WTC11 (cell line): ENCODE data around the gene SYTL2. TPM values are rescaled to one million over a fixed set of nuclear protein-coding genes. Genes with fewer than 3 reads are reported as not detected.

Experiments used
- ATAC-seq: fragments of 200-7000 bp; cut with Tn5 transposase; 2 replicates; pipeline ENCODE4 v1.10.0; 2021; ENCODE audit warnings: mild to moderate bottlenecking, moderate library complexity
- CTCF ChIA-PET: fragments of 300-600 bp; sonication (Branson Sonifier 250); formaldehyde crosslinking; loops from one replicate; lab custom pipeline; 2021; ENCODE audit warnings: antibody characterized with exemption; lab: Charles Lee
- POLR2A ChIA-PET: fragments of 350-600 bp; sonication (Branson Sonifier 250); formaldehyde crosslinking; loops from one replicate; lab custom pipeline; 2021; ENCODE audit warnings: antibody characterized with exemption; lab: Charles Lee
- DNase-seq: peaks from one replicate; pipeline ENCODE4 v3.0.0; 2021; ENCODE audit warnings: low spot score
- H3K27ac Mint-ChIP-seq: 2 replicates; pipeline ENCODE4 v1.8.0; 2021; ENCODE audit warnings: mixed read lengths
- H3K27me3 Mint-ChIP-seq: 2 replicates; pipeline ENCODE4 v1.8.0; 2021; ENCODE audit warnings: low read depth, mild to moderate bottlenecking, moderate library complexity, mixed read lengths
- H3K36me3 Mint-ChIP-seq: 2 replicates; pipeline ENCODE4 v1.8.0; 2021; ENCODE audit warnings: mixed read lengths
- H3K4me1 Mint-ChIP-seq: 2 replicates; pipeline ENCODE4 v1.8.0; 2022; ENCODE audit warnings: mixed read lengths
- H3K4me3 Mint-ChIP-seq: 2 replicates; pipeline ENCODE4 v1.8.0; 2021; ENCODE audit warnings: mild to moderate bottlenecking, moderate library complexity, mixed read lengths
- H3K9me3 Mint-ChIP-seq: 2 replicates; pipeline ENCODE4 v1.8.0; 2021; ENCODE audit warnings: mixed read lengths
- AFF4 ChIP-seq: sonication (generic); formaldehyde crosslinking; IDR thresholded peaks from 2 replicates; pipeline ENCODE4 v1.8.1; 2023; ENCODE audit warnings: mild to moderate bottlenecking, missing genetic modification reagents, borderline replicate concordance
- ERG ChIP-seq: fragments of 250-450 bp; sonication (Bioruptor Pico); IDR thresholded peaks from 2 replicates; pipeline ENCODE4 v1.8.0; 2021; ENCODE audit warnings: mild to moderate bottlenecking
- FOXP1 ChIP-seq: sonication (generic); formaldehyde crosslinking; IDR thresholded peaks from 2 replicates; pipeline ENCODE4 v1.8.0; 2022; ENCODE audit warnings: missing genetic modification reagents, mild to moderate bottlenecking, moderate library complexity, borderline replicate concordance
- GABPB1 ChIP-seq: sonication (generic); formaldehyde crosslinking; IDR thresholded peaks from 2 replicates; pipeline ENCODE4 v1.8.1; 2023; ENCODE audit warnings: mild to moderate bottlenecking, missing genetic modification reagents
- GTF2I ChIP-seq: fragments of 250-450 bp; sonication (Bioruptor Pico); conservative IDR thresholded peaks from 2 replicates; pipeline ENCODE4 v1.4.0; 2021; ENCODE audit warnings: mild to moderate bottlenecking
- HMGA2 ChIP-seq: fragments of 250-450 bp; sonication (Bioruptor Pico); IDR thresholded peaks from 2 replicates; pipeline ENCODE4 v1.4.0; 2021; ENCODE audit warnings: mild to moderate bottlenecking, moderate library complexity
- HMGXB4 ChIP-seq: sonication (generic); formaldehyde crosslinking; IDR thresholded peaks from 2 replicates; pipeline ENCODE4 v1.8.1; 2023; ENCODE audit warnings: mild to moderate bottlenecking, moderate library complexity, missing genetic modification reagents
- IRF2 ChIP-seq: sonication (generic); formaldehyde crosslinking; IDR thresholded peaks from 2 replicates; pipeline ENCODE4 v1.8.0; 2022; ENCODE audit warnings: low read depth, missing genetic modification reagents, borderline replicate concordance
- JAZF1 ChIP-seq: fragments of 250-450 bp; sonication (Bioruptor Pico); IDR thresholded peaks from 2 replicates; pipeline ENCODE4 v1.9.0; 2021; ENCODE audit warnings: moderate library complexity, mild to moderate bottlenecking, inconsistent platforms
- JUN ChIP-seq: sonication (generic); formaldehyde crosslinking; IDR thresholded peaks from 2 replicates; pipeline ENCODE4 v1.8.0; 2023; ENCODE audit warnings: mild to moderate bottlenecking, missing genetic modification reagents
- MLX ChIP-seq: sonication (generic); formaldehyde crosslinking; IDR thresholded peaks from 2 replicates; pipeline ENCODE4 v1.8.1; 2023; ENCODE audit warnings: mild to moderate bottlenecking, missing genetic modification reagents, moderate library complexity
- NFATC4 ChIP-seq: fragments of 250-450 bp; sonication (Bioruptor Pico); IDR thresholded peaks from 2 replicates; pipeline ENCODE4 v1.9.0; 2021; ENCODE audit warnings: mild to moderate bottlenecking
- NFE2L1 ChIP-seq: sonication (generic); formaldehyde crosslinking; IDR thresholded peaks from 2 replicates; pipeline ENCODE4 v1.8.1; 2023; ENCODE audit warnings: missing genetic modification reagents
- NR2C2 ChIP-seq: sonication (generic); formaldehyde crosslinking; IDR thresholded peaks from 2 replicates; pipeline ENCODE4 v1.8.0; 2022; ENCODE audit warnings: mild to moderate bottlenecking, missing genetic modification reagents
- PRDM15 ChIP-seq: sonication (generic); formaldehyde crosslinking; IDR thresholded peaks from 2 replicates; pipeline ENCODE4 v1.8.0; 2022; ENCODE audit warnings: missing genetic modification reagents
- SMAD4 ChIP-seq: sonication (generic); formaldehyde crosslinking; IDR thresholded peaks from 2 replicates; pipeline ENCODE4 v1.8.0; 2022; ENCODE audit warnings: mild to moderate bottlenecking, missing genetic modification reagents
- ZMAT4 ChIP-seq: fragments of 250-450 bp; sonication (Bioruptor Pico); IDR thresholded peaks from 2 replicates; pipeline ENCODE4 v1.9.0; 2021; ENCODE audit warnings: mild to moderate bottlenecking
- ZNF219 ChIP-seq: sonication (generic); formaldehyde crosslinking; IDR thresholded peaks from 2 replicates; pipeline ENCODE4 v1.8.0; 2023; ENCODE audit warnings: missing genetic modification reagents, mild to moderate bottlenecking, borderline replicate concordance
- ZNF263 ChIP-seq: sonication (generic); formaldehyde crosslinking; IDR thresholded peaks from 2 replicates; pipeline ENCODE4 v1.8.1; 2022; ENCODE audit warnings: low read depth, mild to moderate bottlenecking, moderate library complexity, missing genetic modification reagents
- ZNF416 ChIP-seq: fragments of 250-450 bp; sonication (Bioruptor Pico); IDR thresholded peaks from 2 replicates; pipeline ENCODE4 v1.9.0; 2021; ENCODE audit warnings: mild to moderate bottlenecking, inconsistent platforms
- ZNF423 ChIP-seq: fragments of 250-450 bp; sonication (Bioruptor Pico); IDR thresholded peaks from 2 replicates; pipeline ENCODE4 v2.1.2; 2022; ENCODE audit warnings: mild to moderate bottlenecking, moderate library complexity
- ZNF671 ChIP-seq: fragments of 250-450 bp; sonication (Bioruptor Pico); IDR thresholded peaks from 2 replicates; pipeline ENCODE4 v1.8.0; 2021; ENCODE audit warnings: mild to moderate bottlenecking
- total RNA-seq: library from RNA; stranded (reverse); gene quantifications from 3 replicates; pipeline ENCODE4 v1.2.3, GENCODE V29; 2021

Gene SYTL2
- total RNA-seq, 1 experiment from 2014 or later, result 7.1 TPM

- TF ChIP-seq ZNF219 (no peak), MLX (CRISPR knock-in tag) (no peak)
Observed at GRCh38 chr11:85800595-85801342, 10.2 kb downstream of the SYTL2 start (continued).

GRCh38 chr11:85799142-85799541 lies 11.8 kb downstream of the SYTL2 start:
- H3K9me3 Mint-ChIP-seq, result no peaks in the 10 kb centered on the region
- no peak for TF ChIP-seq ZNF423
- TF ChIP-seq ZNF263 (CRISPR knock-in tag), result no peak
- TF ChIP-seq ZNF671 (CRISPR knock-in tag), result no peak
- TF ChIP-seq SMAD4 (CRISPR knock-in tag), result no peak
- TF ChIP-seq PRDM15 (CRISPR knock-in tag), result no peak
- no peak for TF ChIP-seq AFF4
- no peak for TF ChIP-seq IRF2 (CRISPR knock-in tag)
- TF ChIP-seq ZMAT4 (CRISPR knock-in tag), result no peak
- no peak for TF ChIP-seq JAZF1 (CRISPR knock-in tag)
- TF ChIP-seq, all 79 proteins: peak for 0
- CTCF ChIA-PET, result interaction anchor here (0.7 kb wide), 1 partner anchor 11 kb away, joined by 3 read pairs; no protein-coding TSS in a partner anchor
- POLR2A ChIA-PET, result no interaction called here
- ATAC-seq (no peak), DNase-seq (no peak)
- H3K4me3 Mint-ChIP-seq, result no peak overlapping the region
- no peak overlapping the region for H3K27ac Mint-ChIP-seq
- peaks cover 2% of the 10 kb centered on the region; the same call in 1 of the 2 replicates for H3K4me1 Mint-ChIP-seq
- no peaks in the 10 kb centered on the region; the same call in 1 of the 2 replicates for H3K27me3 Mint-ChIP-seq
- H3K36me3 Mint-ChIP-seq, result no peaks in the 10 kb centered on the region

- ChIA-PET CTCF (no interaction called here), POLR2A (no interaction called here)
- H3K4me3 Mint-ChIP-seq, result no peak overlapping the region
- no peak for DNase-seq
- H3K27me3 Mint-ChIP-seq, result no peaks in the 10 kb centered on the region; the same call in 1 of the 2 replicates
- no peaks in the 10 kb centered on the region for H3K36me3 Mint-ChIP-seq
- H3K4me1 Mint-ChIP-seq, result peaks cover 2% of the 10 kb centered on the region; the same call in 1 of the 2 replicates
- H3K9me3 Mint-ChIP-seq, result peaks cover 3% of the 10 kb centered on the region; the same call in 1 of the 2 replicates
- ATAC-seq, result no peak
- no peak overlapping the region for H3K27ac Mint-ChIP-seq
- TF ChIP-seq HMGXB4 (no peak), NFE2L1 (CRISPR knock-in tag) (no peak), GTF2I (no peak), JUN (CRISPR knock-in tag) (no peak), GABPB1 (CRISPR knock-in tag) (no peak), FOXP1 (no peak), HMGA2 (CRISPR knock-in tag) (no peak), ZMAT4 (CRISPR knock-in tag) (no peak), NR2C2 (CRISPR knock-in tag) (no peak), NFATC4 (CRISPR knock-in tag) (no peak), ERG (no peak), ZNF416 (CRISPR knock-in tag) (no peak)
Observed at GRCh38 chr11:85798361-85798760, 12.6 kb downstream of the SYTL2 start.
